Measurements from ENCODE around the gene SCNN1A.

DNA sequence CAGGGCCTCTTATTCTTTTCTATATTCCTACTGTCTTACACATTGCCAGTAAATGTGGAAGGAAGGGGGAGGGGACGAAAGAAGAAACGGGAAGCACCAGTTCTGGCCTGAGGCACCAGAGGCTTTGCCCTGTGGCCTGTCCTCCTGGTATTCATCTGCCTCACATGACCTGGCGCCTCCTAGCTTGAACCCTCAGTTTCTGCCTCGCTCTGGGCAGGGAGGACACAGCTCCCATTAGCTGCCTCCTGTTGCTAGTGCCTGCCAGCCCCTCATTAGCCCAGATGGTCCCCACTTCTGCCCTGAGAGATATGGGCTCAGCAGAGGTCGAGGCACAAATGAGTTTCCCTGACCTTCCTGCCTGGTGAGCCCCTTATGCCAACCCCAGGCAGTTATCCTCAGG is 67.8 kb downstream of the SCNN1A start:
- no peak for TF ChIP-seq POLR2AphosphoS5 (IDR thresholded peaks at IDR 0.05)
- TF ChIP-seq, protein P1, sequence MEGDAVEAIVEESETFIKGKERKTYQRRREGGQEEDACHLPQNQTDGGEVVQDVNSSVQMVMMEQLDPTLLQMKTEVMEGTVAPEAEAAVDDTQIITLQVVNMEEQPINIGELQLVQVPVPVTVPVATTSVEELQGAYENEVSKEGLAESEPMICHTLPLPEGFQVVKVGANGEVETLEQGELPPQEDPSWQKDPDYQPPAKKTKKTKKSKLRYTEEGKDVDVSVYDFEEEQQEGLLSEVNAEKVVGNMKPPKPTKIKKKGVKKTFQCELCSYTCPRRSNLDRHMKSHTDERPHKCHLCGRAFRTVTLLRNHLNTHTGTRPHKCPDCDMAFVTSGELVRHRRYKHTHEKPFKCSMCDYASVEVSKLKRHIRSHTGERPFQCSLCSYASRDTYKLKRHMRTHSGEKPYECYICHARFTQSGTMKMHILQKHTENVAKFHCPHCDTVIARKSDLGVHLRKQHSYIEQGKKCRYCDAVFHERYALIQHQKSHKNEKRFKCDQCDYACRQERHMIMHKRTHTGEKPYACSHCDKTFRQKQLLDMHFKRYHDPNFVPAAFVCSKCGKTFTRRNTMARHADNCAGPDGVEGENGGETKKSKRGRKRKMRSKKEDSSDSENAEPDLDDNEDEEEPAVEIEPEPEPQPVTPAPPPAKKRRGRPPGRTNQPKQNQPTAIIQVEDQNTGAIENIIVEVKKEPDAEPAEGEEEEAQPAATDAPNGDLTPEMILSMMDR (IDR thresholded peaks at IDR 0.05): no peak
- TF ChIP-seq POLR2A (IDR thresholded peaks at IDR 0.05): no peak
